Cardiac muscle cell (in vitro differentiated cells and primary cell): ENCODE results near the gene CYP2W1. TPM values are rescaled to one million over a fixed set of nuclear protein-coding genes. Genes with fewer than 3 reads are reported as not detected.
"Not testable (repeated sequence)": the region's sequence is repeated elsewhere in the genome, so short reads cannot be mapped to it uniquely, and the experiment has no call there.

ENCODE experiments used
- DNase-seq, 2 donors: peaks; one replicate each; pipeline versions ENCODE4 v3.0.0 to v3.0.0-alpha.2; 2010 to 2017; ENCODE audit warnings: low read depth in 1 of 2, low spot score in 1 of 2
- H3K27ac ChIP-seq: fragments of 200-600 bp; sonication (generic); 2 replicates; pipeline ENCODE4 v1.5.1; 2016
- H3K27me3 ChIP-seq: fragments of 200-600 bp; sonication (generic); 2 replicates; pipeline ENCODE4 v1.6.0; 2016; ENCODE audit warnings: control low read depth
- H3K36me3 ChIP-seq: fragments of 200-600 bp; sonication (generic); 2 replicates; pipeline ENCODE4 v1.5.1; 2016; ENCODE audit warnings: control low read depth
- H3K4me1 ChIP-seq: fragments of 200-600 bp; sonication (generic); 2 replicates; pipeline ENCODE4 v1.8.1; 2017; ENCODE audit warnings: low read depth, mild to moderate bottlenecking, mixed run types
- H3K4me3 ChIP-seq: fragments of 200-600 bp; sonication (generic); 2 replicates; pipeline ENCODE4 v1.5.1; 2016; ENCODE audit warnings: mild to moderate bottlenecking
- H3K9me3 ChIP-seq: fragments of 200-600 bp; sonication (generic); 2 replicates; pipeline ENCODE4 v1.5.1; 2017; ENCODE audit warnings: low read depth, mild to moderate bottlenecking, control low read depth
- polyA plus RNA-seq: library from polyadenylated mRNA; unstranded; fragments of >200 nt; fragmentation: Nextera tagmentation; extraction: Ambion mirVana; gene quantifications from 2 replicates; pipeline ENCODE4 v1.2.1, GENCODE V29; 2016
- total RNA-seq: library from RNA; depleted of rRNA; stranded (reverse); fragments of >200 nt; gene quantifications from 2 replicates; pipeline ENCODE4 v1.2.3, GENCODE V29; 2016
- TF ChIP-seq, protein P1 (sequence below): IDR thresholded peaks from 2 replicates; pipeline ENCODE4 v1.5.1; 2012; ENCODE audit warnings: low read depth, mild to moderate bottlenecking, low read length

CYP2W1 gene
- total and polyA plus RNA-seq, 2 experiments from 2014 or later, result 0.10 to 3.4 TPM

DNA sequence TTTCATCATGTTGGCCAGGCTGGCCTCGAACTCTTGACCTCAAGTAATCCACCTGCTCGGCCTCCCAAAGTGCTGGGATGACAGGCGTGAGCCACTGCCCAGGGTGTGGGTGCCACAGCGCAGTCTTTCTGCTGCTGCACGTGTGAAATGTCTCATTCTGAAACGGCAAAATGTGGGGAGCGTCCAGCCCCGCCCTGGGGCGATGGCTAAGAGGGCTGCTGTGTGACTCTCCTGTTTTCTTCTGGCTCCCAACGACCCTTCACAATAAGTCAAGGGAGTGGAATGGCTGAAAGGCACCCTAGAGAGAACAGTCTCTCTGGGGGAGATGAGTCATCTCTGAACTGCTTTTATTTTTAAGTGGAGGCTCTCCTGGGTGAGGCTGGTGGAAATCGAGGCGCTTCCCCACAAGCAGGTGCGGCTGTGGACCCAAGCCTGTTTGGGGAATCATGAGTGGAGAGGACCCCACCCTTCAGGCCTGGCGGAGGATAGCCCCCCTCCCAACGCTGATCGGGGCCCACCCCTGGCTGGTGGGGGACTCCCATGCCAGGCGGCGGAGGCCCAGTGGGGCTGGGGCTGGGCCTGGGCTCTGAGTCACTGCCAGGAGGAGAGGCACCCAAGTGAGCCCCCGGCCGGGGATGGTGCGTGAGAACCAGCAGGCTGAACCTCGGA, 46.5 kb upstream of the CYP2W1 start:
- Histone ChIP-seq H3K27me3 (peaks cover 10% of the 10 kb centered on the region), H3K27ac (no peak overlapping the region), H3K9me3 (no peaks in the 10 kb centered on the region), H3K4me3 (no peak overlapping the region), H3K36me3 (no peaks in the 10 kb centered on the region), H3K4me1 (no peaks in the 10 kb centered on the region)
- TF ChIP-seq, protein P1, sequence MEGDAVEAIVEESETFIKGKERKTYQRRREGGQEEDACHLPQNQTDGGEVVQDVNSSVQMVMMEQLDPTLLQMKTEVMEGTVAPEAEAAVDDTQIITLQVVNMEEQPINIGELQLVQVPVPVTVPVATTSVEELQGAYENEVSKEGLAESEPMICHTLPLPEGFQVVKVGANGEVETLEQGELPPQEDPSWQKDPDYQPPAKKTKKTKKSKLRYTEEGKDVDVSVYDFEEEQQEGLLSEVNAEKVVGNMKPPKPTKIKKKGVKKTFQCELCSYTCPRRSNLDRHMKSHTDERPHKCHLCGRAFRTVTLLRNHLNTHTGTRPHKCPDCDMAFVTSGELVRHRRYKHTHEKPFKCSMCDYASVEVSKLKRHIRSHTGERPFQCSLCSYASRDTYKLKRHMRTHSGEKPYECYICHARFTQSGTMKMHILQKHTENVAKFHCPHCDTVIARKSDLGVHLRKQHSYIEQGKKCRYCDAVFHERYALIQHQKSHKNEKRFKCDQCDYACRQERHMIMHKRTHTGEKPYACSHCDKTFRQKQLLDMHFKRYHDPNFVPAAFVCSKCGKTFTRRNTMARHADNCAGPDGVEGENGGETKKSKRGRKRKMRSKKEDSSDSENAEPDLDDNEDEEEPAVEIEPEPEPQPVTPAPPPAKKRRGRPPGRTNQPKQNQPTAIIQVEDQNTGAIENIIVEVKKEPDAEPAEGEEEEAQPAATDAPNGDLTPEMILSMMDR, result no peak
- no peak for DNase-seq

DNA sequence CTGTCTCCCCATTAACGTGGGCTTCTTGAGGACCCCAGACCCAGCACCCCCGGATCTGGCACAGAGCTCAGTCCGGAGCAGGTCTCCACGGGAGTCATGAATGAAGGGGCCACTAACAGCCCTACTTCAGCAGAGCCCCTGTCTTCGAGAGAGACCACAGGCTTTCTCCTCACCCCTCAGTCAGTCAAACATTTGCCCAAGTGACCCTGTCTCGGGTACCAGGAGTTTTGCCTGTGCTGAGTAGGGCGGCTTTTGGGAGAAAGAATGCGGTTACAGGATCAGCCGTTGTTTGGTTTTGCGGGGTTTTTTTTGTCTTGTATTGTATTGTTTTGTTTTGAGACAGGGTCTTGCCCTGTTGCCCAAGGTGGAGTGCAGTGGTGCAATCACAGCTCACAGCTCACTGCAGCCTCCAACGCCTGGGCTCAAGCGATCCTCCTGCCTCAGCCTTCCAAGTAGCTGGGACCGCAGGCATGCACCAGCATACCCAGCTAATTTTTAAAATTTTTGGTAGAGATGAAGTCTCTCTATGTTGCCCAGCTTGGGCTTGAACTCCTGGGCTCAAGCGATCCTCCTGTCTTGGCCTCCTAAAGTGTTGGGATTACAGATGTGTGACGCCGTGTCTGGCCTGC, 45.0 kb upstream of the CYP2W1 start:
- peaks cover 17% of the 10 kb centered on the region for H3K27me3 ChIP-seq
- no peaks in the 10 kb centered on the region for H3K9me3 ChIP-seq
- no peaks in the 10 kb centered on the region for H3K4me1 ChIP-seq
- H3K4me3 ChIP-seq, result no peak overlapping the region
- H3K27ac ChIP-seq, result no peak overlapping the region
- no peak for DNase-seq
- TF ChIP-seq, protein P1, result no peak
- H3K36me3 ChIP-seq, result no peaks in the 10 kb centered on the region

DNA sequence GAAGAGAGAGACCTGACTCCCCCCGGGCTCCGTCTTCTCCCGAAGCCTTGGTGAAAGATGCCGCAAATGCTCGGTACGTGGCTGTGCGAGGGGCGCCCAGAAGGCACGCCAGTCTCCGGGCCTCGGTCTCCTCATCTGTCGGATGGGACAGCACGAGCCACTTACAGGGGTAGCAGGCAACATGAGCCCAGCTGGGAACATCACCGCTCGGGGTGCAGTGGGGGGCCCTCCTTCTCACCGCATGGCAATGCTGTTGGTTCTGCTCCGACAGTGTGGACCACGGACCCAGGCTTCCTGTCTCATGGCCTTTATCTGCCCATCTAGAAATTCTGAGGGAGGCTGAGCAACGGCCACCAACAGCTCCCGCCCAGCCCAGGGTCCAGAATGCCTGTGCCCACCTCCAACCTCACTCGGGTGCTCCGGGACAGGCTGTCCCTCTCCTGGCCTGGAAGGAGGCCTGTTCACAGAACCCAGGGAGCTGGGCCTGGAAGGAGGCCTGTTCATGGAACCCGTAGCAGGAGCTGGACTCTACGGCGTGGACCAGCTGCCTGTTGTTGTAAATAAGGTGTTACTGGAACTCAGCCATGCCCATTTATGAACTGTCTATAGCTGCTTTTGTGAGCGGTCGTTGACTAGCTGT, 44.3 kb upstream of the CYP2W1 start:
- no peak overlapping the region for H3K27ac ChIP-seq
- H3K36me3 ChIP-seq, result no peaks in the 10 kb centered on the region
- no peak for DNase-seq
- H3K27me3 ChIP-seq, result peaks cover 18% of the 10 kb centered on the region
- no peaks in the 10 kb centered on the region for H3K4me1 ChIP-seq
- no peak overlapping the region for H3K4me3 ChIP-seq
- no peaks in the 10 kb centered on the region for H3K9me3 ChIP-seq
- TF ChIP-seq, protein P1, result no peak

DNA sequence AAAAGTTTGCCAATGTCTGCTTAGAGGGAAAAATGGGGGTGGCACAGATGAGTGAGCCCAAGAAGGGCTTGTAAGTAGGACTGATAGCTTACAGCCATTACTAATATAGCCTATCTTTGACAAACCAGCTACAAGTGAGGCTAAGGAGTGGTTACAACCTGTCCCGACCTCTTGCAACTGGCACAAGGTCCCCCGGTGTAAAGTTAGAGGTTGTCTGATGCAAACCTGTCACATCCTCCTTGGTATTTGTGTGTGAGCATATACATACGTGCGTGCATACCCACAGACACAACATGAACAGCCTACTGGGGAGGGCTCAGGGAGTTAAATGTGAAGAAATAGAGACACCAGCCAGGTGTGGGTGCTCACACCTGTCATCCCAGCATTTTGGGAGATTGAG, 43.1 kb upstream of the CYP2W1 start:
- DNase-seq, result no peak
- Histone ChIP-seq H3K4me3 (no peak overlapping the region), H3K9me3 (no peaks in the 10 kb centered on the region), H3K4me1 (no peaks in the 10 kb centered on the region), H3K27me3 (peaks cover 22% of the 10 kb centered on the region), H3K27ac (no peak overlapping the region), H3K36me3 (no peaks in the 10 kb centered on the region)
- TF ChIP-seq, protein P1, result no peak

DNA sequence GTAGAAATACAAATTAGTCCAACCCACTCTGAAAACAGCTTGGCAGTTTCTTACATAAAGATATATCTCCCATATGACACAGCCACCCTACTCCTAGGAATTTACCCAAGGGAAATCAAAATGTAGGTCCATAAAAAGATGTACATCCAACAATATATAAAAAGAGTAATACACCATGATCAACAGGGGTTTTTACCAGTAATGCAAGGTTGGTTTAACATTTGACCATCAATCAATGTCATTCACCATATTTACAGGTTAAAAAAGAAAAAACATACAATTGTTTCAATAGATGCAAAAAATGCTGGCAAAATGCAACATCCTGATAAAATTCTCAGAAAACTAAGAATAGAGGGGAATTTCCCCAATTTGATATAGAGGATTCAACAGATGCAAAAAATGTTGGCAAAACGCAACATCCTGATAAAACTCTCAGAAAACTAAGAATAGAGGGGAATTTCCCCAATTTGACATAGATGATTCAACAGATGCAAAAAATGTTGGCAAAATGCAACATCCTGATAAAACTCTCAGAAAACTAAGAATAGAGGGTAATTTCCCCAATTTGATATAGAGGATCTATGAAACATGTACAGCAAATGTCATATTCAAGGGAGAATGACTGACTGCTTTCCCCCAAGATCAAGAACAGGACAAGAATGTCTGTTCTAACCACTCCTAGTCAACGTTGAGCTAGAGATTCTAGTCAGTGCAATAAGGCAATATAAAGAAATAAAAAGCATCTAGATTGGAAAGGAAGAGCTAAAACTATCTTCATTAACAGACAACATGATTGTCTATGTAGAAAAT, 42.2 kb upstream of the CYP2W1 start:
- Histone ChIP-seq H3K27ac (no peak overlapping the region), H3K36me3 (no peaks in the 10 kb centered on the region), H3K9me3 (no peaks in the 10 kb centered on the region), H3K4me3 (no peak overlapping the region), H3K27me3 (peaks cover 22% of the 10 kb centered on the region), H3K4me1 (no peaks in the 10 kb centered on the region)
- TF ChIP-seq, protein P1, result no peak
- no peak for DNase-seq

DNA sequence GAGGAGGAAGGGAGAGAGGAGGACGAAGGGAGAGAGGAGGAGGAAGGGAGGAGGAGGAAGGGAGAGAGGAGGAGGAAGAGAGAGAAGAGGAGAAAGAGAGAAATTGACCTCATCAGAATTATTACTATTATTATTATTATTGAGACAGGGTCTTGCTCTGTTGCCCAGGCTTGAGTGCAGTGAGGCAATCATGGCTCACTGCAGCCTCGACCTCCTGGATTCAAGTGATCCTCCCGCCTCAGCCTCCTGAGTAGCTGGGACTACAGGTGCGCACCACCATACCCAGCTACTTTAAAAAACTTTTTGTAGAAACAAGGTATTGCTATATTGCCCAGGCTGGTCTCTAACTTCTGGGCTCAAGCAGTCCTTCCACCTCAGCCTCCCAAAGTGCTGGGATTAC, 39.2 kb upstream of the CYP2W1 start:
- H3K4me1 ChIP-seq, DNase-seq: not testable (repeated sequence)
- H3K27me3 ChIP-seq, result peaks cover 22% of the 10 kb centered on the region

More for the DNA sequence above, 39.2 kb upstream of the CYP2W1 start:
- not testable (repeated sequence) for H3K36me3 ChIP-seq, H3K4me3 ChIP-seq, H3K27ac ChIP-seq, H3K9me3 ChIP-seq
